Cerebellar nuclear complex (tissue), 1 donor: ENCODE data around the gene RALGPS1.

ENCODE experiments used
- DNase-seq, 2 experiments: peaks; one replicate each; lab custom pipeline; 2025; lab: John Stamatoyannopoulos, UW

Gene RALGPS1

GRCh38 chr9:127174386-127175318 lies 260.1 kb downstream of the RALGPS1 start:
- DNase-seq = no peak

- no peak for DNase-seq
Measured at GRCh38 chr9:127175319-127175715, 260.7 kb downstream of the RALGPS1 start.

- no peak for DNase-seq
Measured at GRCh38 chr9:127175764-127176163, 261.2 kb downstream of the RALGPS1 start.

- DNase-seq = no peak
Measured at GRCh38 chr9:127176631-127177030, 262.0 kb downstream of the RALGPS1 start.

- no peak for DNase-seq
Measured at GRCh38 chr9:127177231-127177630, 262.6 kb downstream of the RALGPS1 start.

DNA sequence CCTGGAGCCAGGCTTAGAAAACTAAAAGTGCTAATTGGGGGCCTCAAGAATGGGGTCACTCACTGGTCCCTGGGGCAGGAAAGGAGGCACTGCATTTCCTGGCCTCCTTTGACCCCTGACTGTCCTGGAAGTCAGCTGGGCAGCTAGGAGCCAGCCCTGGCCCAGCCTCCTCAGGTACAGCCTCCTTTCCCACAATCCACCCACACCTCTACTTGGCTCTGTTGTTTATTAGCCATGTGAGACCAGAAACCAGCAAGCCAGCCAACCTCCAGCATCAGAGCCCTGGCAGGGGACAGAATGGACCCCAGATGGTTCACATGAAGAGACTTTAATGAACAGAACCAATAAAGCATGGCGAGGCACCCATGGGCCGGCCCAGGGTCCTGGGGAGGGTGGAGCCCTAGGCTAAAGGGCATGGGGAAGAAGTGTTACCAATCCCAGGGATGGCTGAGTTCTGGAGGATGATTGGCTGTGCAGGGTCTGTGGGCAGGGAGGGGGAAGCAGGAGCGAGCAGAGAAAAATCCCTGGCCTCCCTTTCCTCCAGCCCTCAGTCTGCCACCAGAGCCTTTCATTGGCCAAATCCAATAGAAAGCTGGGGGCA lies 263.2 kb downstream of the RALGPS1 start:
- DNase-seq = no peak

DNA sequence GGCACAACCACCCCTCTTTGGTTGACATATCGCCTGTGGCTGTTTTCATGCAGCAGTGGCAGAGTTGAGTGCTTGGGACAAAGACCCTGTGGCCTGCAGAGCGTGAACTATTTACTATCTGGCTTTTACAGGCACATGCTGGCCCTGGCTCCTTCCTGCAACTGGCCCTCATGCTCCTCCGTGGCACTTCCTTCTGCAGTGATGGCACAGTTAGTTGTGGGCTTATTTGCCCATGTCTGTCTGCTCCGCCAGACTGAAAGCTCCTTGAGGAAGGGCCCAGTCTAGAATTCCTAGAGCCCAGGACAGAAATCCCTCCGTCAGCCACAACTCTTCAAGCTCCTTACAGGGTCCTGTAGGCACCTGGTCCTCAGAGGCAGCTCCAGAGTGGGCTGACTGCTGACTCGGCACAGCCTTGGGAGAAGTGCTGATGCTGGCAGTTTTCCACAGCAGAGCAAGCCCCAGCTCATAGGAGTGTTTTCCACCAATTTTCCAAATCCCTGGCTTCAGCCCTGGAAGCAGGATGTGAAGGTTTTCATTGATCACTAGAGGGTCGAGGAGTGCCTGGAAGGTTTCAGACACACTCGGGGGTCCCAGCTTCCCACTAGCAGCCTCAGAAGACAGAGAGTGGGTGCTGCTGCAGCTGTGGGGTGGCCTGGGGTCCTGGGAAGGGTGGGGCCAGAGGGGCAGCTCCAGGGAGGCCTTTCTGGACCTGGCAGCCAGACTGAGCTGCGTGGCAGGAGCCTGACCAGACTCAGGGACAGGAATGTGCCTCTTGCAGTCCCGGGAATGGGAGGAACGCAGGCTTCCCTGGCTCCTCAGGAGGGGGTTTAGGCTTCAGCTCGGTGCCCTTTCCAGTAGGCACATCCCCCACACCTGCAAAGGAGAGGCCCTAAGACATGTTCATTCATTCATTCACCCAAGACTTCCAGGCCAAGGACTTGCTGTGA lies 264.4 kb downstream of the RALGPS1 start:
- no peak for DNase-seq

DNA sequence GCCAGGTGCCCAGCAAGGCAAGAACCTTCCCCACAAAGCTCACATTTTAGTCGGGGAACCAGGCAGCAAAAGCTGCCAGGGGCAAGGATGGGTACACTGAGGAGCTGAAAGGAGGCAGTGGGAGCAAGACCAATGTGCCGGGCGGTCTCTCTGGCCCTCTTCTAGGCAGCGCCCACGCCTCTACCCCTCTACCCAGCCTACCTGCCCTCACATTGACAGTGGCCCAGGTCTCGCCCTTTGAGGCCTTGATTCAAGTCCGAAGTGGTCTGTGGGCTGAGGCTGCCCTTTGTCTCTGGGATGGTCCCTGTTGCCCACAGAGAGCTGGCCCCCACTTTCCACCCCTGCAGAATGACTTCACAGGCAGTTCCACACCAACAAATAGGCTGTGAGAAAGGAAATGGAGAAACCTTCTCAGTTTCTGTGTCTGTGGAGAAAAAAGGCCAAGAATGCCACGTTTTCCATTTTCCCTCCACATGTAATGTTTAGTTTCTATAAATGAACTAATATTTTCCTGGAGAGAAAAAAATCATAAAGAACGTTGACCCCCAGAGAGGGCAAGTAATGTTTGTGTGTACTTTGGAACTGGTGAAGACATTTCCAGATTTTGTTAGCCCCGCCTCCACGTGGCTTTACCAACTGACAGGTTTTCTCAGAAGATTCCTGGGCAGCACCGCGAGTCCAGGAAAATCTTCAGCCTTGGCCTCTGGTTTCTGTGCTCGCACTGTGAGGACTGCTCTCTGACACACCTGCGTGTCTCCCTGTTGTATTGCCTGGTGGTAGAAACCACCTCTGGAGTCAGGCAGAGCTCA lies 265.3 kb downstream of the RALGPS1 start:
- no peak for DNase-seq

- DNase-seq = no peak
Measured at GRCh38 chr9:127180457-127181314, 266.1 kb downstream of the RALGPS1 start.

- no peak for DNase-seq
Measured at GRCh38 chr9:127181315-127181580, 266.7 kb downstream of the RALGPS1 start.

GRCh38 chr9:127181595-127182190 lies 267.1 kb downstream of the RALGPS1 start:
- no peak for DNase-seq

GRCh38 chr9:127182901-127183746 lies 268.5 kb downstream of the RALGPS1 start:
- no peak for DNase-seq

- no peak for DNase-seq
Measured at GRCh38 chr9:127183814-127184582, 269.4 kb downstream of the RALGPS1 start.

- DNase-seq = no peak
Measured at GRCh38 chr9:127184641-127185040, 270.1 kb downstream of the RALGPS1 start.

DNA sequence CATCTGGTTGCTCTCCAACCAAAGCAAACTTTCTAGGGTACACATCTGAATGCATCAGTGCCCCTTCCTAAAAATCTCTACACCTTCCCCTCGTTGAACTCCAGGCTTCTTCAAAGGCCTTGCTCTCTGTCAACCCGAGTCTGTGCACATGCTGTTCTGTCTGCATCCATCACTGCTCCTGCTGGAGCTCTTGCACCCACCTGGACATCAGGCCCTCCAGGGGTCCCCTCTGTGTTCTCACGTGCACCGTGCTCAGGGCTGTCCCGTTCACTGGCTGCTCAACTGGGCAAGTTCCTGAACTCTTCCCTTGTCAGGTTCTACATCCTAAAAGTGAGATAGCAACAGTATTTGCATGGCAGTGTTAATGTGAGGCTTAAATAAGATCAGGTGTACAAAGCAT lies 270.6 kb downstream of the RALGPS1 start:
- no peak for DNase-seq

DNA sequence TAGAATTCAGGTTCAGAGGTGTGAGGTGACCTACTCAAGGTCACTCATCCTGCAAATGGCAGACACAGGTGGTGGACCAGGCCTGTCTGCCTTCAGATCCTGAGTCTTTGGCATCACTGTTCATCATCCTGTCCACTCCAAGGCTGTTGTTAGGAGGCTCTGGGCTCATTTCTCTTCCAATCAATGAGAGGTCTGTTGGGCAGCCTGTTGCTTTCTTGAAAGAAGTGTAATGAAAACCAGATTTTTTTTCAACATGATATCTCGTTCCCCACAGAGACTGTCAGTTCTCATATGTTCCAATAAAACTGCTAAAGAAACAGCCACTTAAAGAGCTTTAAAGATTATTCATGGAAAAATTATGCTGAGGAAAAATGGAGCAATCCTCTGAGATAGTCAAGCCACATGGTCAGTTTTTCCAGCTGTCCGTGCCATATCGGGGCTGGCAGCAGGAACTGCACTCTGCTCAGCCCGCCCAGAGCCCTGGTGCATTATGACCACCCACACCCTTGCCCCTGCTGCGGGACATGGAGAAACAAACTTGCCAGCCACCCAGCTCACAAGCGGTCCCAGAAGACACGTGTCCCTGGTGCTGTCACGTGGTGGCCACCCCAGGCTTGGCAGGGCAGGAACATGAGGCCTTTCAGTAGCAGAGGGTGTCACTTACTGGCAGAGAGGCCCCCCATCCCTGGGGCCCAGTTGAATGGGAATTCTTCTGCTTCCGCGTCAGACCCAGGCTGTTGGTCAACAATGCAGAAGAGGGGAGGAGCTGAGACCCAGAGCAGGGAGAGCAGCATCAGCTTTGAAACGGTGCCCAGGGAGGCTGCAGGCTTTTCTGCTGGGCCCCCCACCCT lies 271.6 kb downstream of the RALGPS1 start:
- no peak for DNase-seq

DNA sequence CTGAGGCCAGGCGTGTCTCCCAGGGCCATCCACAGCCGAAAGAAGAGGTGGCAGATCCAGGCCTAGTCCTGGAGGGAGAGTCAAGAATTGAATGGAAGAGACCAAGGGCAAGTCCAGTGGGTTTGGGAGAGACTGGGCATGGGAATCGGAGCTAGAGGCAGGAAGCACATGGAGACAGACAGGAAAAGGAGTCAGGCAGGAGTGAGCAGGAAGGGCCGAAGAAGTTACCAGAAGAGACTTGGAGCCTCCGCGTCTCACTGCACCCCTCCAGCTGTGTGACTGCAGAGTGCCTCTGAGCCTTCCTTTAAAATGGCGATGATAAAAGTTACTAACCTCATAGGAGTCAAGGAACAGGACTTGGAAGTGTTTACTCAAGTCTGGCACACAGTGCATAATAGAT lies 272.2 kb downstream of the RALGPS1 start:
- DNase-seq = no peak
